SK-N-SH treated with all-trans-retinoic acid at 6 μM for 48 hours (cell line): ENCODE results near the gene SMG5.

ENCODE experiments used
- ATAC-seq: fragments of 200-7000 bp; cut with Tn5 transposase; 3 replicates; pipeline ENCODE4 v1.9.1; 2020; ENCODE audit warnings: mild to moderate bottlenecking, moderate library complexity
- ARNTL ChIP-seq: fragments of 450-650 bp; formaldehyde crosslinking; IDR thresholded peaks from 2 replicates; pipeline ENCODE4 v1.5.0; 2020; ENCODE audit warnings: low read depth, mild to moderate bottlenecking, moderate library complexity, borderline replicate concordance
- CSDC2 ChIP-seq: fragments of 250-450 bp; sonication (Bioruptor Pico); IDR thresholded peaks from 2 replicates; pipeline ENCODE4 v1.5.0; 2020; ENCODE audit warnings: mild to moderate bottlenecking, moderate library complexity
- CSRNP3 ChIP-seq: fragments of 250-450 bp; sonication (Bioruptor Pico); IDR thresholded peaks from 2 replicates; pipeline ENCODE4 v1.5.1; 2021; ENCODE audit warnings: mild to moderate bottlenecking, moderate library complexity
- ESRRG ChIP-seq: fragments of 250-450 bp; sonication (Bioruptor Pico); IDR thresholded peaks from 2 replicates; pipeline ENCODE4 v1.6.1; 2021; ENCODE audit warnings: mild to moderate bottlenecking
- ISL1 ChIP-seq: fragments of 250-450 bp; sonication (Bioruptor Pico); IDR thresholded peaks from 2 replicates; pipeline ENCODE4 v2.1.2; 2022; ENCODE audit warnings: mild to moderate bottlenecking, moderate library complexity
- OSR1 ChIP-seq: fragments of 250-450 bp; sonication (Bioruptor Pico); IDR thresholded peaks from 2 replicates; pipeline ENCODE4 v1.8.0; 2022; ENCODE audit warnings: moderate library complexity, mild to moderate bottlenecking, inconsistent platforms
- PATZ1 ChIP-seq: fragments of 250-450 bp; sonication (Bioruptor Pico); IDR thresholded peaks from 2 replicates; pipeline ENCODE4 v1.8.0; 2020; ENCODE audit warnings: mild to moderate bottlenecking, moderate library complexity, borderline replicate concordance
- PPARA ChIP-seq: fragments of 250-450 bp; sonication (Bioruptor Pico); IDR thresholded peaks from 2 replicates; pipeline ENCODE4 v1.5.0; 2020; ENCODE audit warnings: mild to moderate bottlenecking, borderline replicate concordance
- RARB ChIP-seq: fragments of 250-450 bp; sonication (Bioruptor Pico); IDR thresholded peaks from 2 replicates; pipeline ENCODE4 v1.8.0; 2021; ENCODE audit warnings: mild to moderate bottlenecking, moderate library complexity
- SNAI2 ChIP-seq: fragments of 250-450 bp; sonication (Bioruptor Pico); IDR thresholded peaks from 2 replicates; pipeline ENCODE4 v1.5.0; 2020; ENCODE audit warnings: mild to moderate bottlenecking, moderate library complexity
- TCF4 ChIP-seq: fragments of 250-450 bp; sonication (Bioruptor Pico); IDR thresholded peaks from 2 replicates; pipeline ENCODE4 v1.8.0; 2021; ENCODE audit warnings: mild to moderate bottlenecking, moderate library complexity, borderline replicate concordance
- TOX ChIP-seq: fragments of 250-450 bp; sonication (Bioruptor Pico); IDR thresholded peaks from 2 replicates; pipeline ENCODE4 v1.8.0; 2021; ENCODE audit warnings: mild to moderate bottlenecking, moderate library complexity, borderline replicate concordance
- TSHZ2 ChIP-seq: fragments of 250-450 bp; sonication (Bioruptor Pico); IDR thresholded peaks from 2 replicates; pipeline ENCODE4 v1.5.0; 2020; ENCODE audit warnings: mild to moderate bottlenecking, moderate library complexity
- ZC3H10 ChIP-seq: fragments of 250-450 bp; sonication (Bioruptor Pico); IDR thresholded peaks from 2 replicates; pipeline ENCODE4 v1.5.1; 2021; ENCODE audit warnings: mild to moderate bottlenecking, moderate library complexity
- ZFP3 ChIP-seq: fragments of 250-450 bp; sonication (Bioruptor Pico); IDR thresholded peaks from 2 replicates; pipeline ENCODE4 v1.5.0; 2020; ENCODE audit warnings: mild to moderate bottlenecking, moderate library complexity
- ZFP30 ChIP-seq: fragments of 450-650 bp; formaldehyde crosslinking; IDR thresholded peaks from 2 replicates; pipeline ENCODE4 v1.5.0; 2022; ENCODE audit warnings: mild to moderate bottlenecking, moderate library complexity
- ZNF565 ChIP-seq: fragments of 450-650 bp; formaldehyde crosslinking; conservative IDR thresholded peaks from 2 replicates; pipeline ENCODE4 v1.5.0; 2020; ENCODE audit warnings: low read depth, mild to moderate bottlenecking, moderate library complexity
- ZNF70 ChIP-seq: fragments of 450-650 bp; formaldehyde crosslinking; IDR thresholded peaks from 2 replicates; pipeline ENCODE4 v1.5.0; 2020; ENCODE audit warnings: mild to moderate bottlenecking, moderate library complexity
- ZNF8 ChIP-seq: fragments of 450-650 bp; formaldehyde crosslinking; IDR thresholded peaks from 2 replicates; pipeline ENCODE4 v1.5.0; 2020; ENCODE audit warnings: mild to moderate bottlenecking, moderate library complexity
- TF ChIP-seq, protein P1 (sequence below): fragments of 250-450 bp; sonication (Bioruptor Pico); IDR thresholded peaks from 2 replicates; pipeline ENCODE4 v1.5.1; 2020; ENCODE audit warnings: low read depth, mild to moderate bottlenecking, moderate library complexity

SMG5 gene

DNA sequence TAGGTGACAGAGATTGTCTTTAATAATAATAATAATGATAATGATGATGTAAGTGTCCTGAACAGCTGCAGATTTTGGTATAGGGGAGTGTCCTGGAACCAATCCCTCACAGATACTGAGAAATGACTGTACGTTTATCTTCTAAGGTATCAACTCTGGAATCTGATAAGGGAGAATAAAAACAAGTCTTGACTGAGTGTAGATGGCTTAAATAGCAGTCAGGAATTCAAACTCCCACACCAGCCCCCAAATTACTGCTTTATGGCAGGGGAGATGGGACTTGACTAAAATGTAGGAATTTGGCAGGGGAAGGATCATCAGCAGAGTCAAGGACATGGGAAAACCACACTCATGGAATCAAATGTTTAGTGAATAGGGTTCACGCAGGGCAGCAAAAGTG is 22.6 kb upstream of the SMG5 start (continued):
- no peak for TF ChIP-seq TSHZ2 (CRISPR knock-in tag)

GRCh38 chr1:156303241-156303640 is 20.6 kb upstream of the SMG5 start:
- TF ChIP-seq ZNF565 (CRISPR knock-in tag) (no peak), ZC3H10 (no peak), ESRRG (CRISPR knock-in tag) (no peak), PATZ1 (CRISPR knock-in tag) (no peak), ZNF70 (CRISPR knock-in tag) (no peak), TOX (CRISPR knock-in tag) (no peak), ARNTL (no peak)
- ATAC-seq = no peak

- no peak for TF ChIP-seq ARNTL
- no peak for TF ChIP-seq TOX (CRISPR knock-in tag)
- no peak for TF ChIP-seq PPARA (CRISPR knock-in tag)
- no peak for TF ChIP-seq ZFP30 (CRISPR knock-in tag)
- TF ChIP-seq ZNF8 = no peak
- TF ChIP-seq SNAI2 (CRISPR knock-in tag) = no peak
- TF ChIP-seq RARB (CRISPR knock-in tag) = no peak
- TF ChIP-seq CSDC2 = no peak
- TF ChIP-seq, protein P1, sequence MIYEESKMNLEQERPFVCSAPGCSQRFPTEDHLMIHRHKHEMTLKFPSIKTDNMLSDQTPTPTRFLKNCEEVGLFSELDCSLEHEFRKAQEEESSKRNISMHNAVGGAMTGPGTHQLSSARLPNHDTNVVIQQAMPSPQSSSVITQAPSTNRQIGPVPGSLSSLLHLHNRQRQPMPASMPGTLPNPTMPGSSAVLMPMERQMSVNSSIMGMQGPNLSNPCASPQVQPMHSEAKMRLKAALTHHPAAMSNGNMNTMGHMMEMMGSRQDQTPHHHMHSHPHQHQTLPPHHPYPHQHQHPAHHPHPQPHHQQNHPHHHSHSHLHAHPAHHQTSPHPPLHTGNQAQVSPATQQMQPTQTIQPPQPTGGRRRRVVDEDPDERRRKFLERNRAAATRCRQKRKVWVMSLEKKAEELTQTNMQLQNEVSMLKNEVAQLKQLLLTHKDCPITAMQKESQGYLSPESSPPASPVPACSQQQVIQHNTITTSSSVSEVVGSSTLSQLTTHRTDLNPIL = no peak
- TF ChIP-seq TCF4 = no peak
- no peak for TF ChIP-seq ZC3H10
- ATAC-seq = no peak
Observed at GRCh38 chr1:156298852-156299357, 16.3 kb upstream of the SMG5 start, which contains the start of gene VHLL. VHLL (minus strand) TSS chr1:156299307; CDS start chr1:156299189, 118 bp downstream.

DNA sequence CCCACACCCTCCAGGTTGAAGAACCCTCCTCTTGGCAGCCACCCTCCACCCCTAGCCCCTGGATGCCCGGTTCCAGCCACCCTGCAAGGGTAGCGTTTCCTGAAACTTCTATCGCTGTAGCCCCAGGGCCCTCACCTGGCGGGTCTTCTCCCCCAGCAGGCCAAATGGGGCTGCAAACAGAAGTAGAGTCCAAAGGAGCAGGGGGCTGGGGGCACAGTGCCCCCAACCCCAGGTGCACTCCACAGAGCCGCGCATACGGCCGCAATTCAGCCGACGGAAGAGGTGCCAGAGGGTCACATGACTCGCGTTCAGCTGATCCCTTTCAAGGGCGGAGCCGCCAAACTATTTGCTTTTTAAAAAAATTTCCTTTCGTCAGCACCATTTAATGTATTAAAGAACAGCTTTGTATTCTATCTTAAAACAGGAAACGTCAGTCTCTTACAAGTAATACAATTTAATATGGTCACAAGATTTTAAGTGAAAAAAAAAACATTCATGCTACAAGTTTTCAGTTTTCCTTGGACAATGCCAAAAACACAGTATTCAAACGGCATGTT is 12.8 kb upstream of the SMG5 start, which contains the start of gene GLMP:
Gene GLMP (minus strand): TSS at position 289 of the 557 bp plus-strand sequence. CDS start 34 bp downstream, at position 255.
- peak; percentile 57 for ATAC-seq
- TF ChIP-seq PPARA (CRISPR knock-in tag) = no peak
- TF ChIP-seq ZFP3 (CRISPR knock-in tag) = no peak
- no peak for TF ChIP-seq RARB (CRISPR knock-in tag)
- no peak for TF ChIP-seq CSDC2
- no peak for TF ChIP-seq SNAI2 (CRISPR knock-in tag)
- TF ChIP-seq OSR1 (CRISPR knock-in tag) = no peak
- TF ChIP-seq PATZ1 (CRISPR knock-in tag) = no peak
- TF ChIP-seq ZNF70 (CRISPR knock-in tag) = no peak
- TF ChIP-seq TCF4 = no peak
- TF ChIP-seq CSRNP3 (CRISPR knock-in tag) = no peak
- no peak for TF ChIP-seq ZC3H10
- no peak for TF ChIP-seq TOX (CRISPR knock-in tag)
- no peak for TF ChIP-seq ZFP30 (CRISPR knock-in tag)
- no peak for TF ChIP-seq ISL1 (CRISPR knock-in tag)
- no peak for TF ChIP-seq ZNF565 (CRISPR knock-in tag)
